ENCODE measurements around the gene C1orf35. TPM values are rescaled to one million over a fixed set of nuclear protein-coding genes. Genes with fewer than 3 reads are reported as not detected.

Gene C1orf35
- total and polyA plus RNA-seq, 9 of the 15 experiments (the other 6 are each of a cell fraction or from before 2014, with no cell fraction given): 3.2 to 48.7 (median 12.5) TPM

GRCh38 chr1:228118040-228118439 lies 14.9 kb upstream of the C1orf35 start:
- ATAC-seq (no peak), FAIRE-seq (no peak), DNase-seq (ENCODE audit: extremely low read depth in 1 of 4, low spot score in 3 of 4) (no peak)
- in situ Hi-C loops (cut with MboI) (no loop called here), intact Hi-C loops (cut with micrococcal nuclease) (no loop called here)
- Histone ChIP-seq H3K36me3 (ENCODE audit: control insufficient read depth, insufficient read depth, low read length) (no peaks in the 10 kb centered on the region), H3K27ac (ENCODE audit: extremely low read depth, low read depth, low read length) (no peak overlapping the region), H3K9me3 (replicated peaks; ENCODE audit: control insufficient read depth, insufficient read depth, low read depth, low read length) (no peaks in the 10 kb centered on the region), H2AFZ (ENCODE audit: low read depth, low read length) (no peak overlapping the region), H3K9ac (ENCODE audit: insufficient read depth in 1 of 2, low read depth in 2 of 2, low read length in 2 of 2) (no peak overlapping the region), H3K4me1 (replicated peaks in 1 of 2; ENCODE audit: control insufficient read depth in 2 of 2, insufficient read depth in 2 of 2, low read length in 2 of 2) (peaks cover 0 to 3% of the 10 kb centered on the region in 2 experiments; a peak in 2 of 5 replicates), H3K4me2 (ENCODE audit: insufficient read depth, low read length) (no peak overlapping the region), H3K79me2 (ENCODE audit: control insufficient read depth, insufficient read depth, low read length) (no peaks in the 10 kb centered on the region), H4K20me1 (replicated peaks; ENCODE audit: control insufficient read depth, insufficient read depth, low read length) (no peaks in the 10 kb centered on the region), H3K9me1 (ENCODE audit: control insufficient read depth, insufficient read depth, low read length) (no peaks in the 10 kb centered on the region), H3K27me3 (ENCODE audit: control insufficient read depth in 2 of 2, insufficient read depth in 2 of 2, low read length in 2 of 2) (no peaks in the 10 kb centered on the region), H3K4me3 (no peak overlapping the region)
- whole genome bisulfite sequencing (ENCODE audit: insufficient coverage, low coverage, missing lambda C conversion rate): 32% methylated on average over 2 of the region's 2 CpGs
- ChIA-PET CTCF (ENCODE audit: low intra/inter-chr PET ratio) (no interaction called here), POLR2A (interaction anchor here (0.6 to 1.2 kb wide), 3 partner anchors 26 to 307 kb away, joined by 3 read pairs; a partner anchor contains a TSS)
- no TSS peak for BruUV-seq (replicated peaks)
- peak; percentile 79 for TF ChIP-seq ZFP36 (IDR thresholded peaks at IDR 0.05; ENCODE audit: low read depth, low read length, partially characterized antibody)
- TF ChIP-seq CBX3 (IDR thresholded peaks at IDR 0.05; ENCODE audit: borderline replicate concordance in 1 of 2, low read length in 2 of 2): 0 out of 3 replicates have a peak, but pooled peaks of 1 of the 2 experiments have one; percentile 46
- TF ChIP-seq STAT5B (CRISPR knock-in tag; IDR thresholded peaks at IDR 0.05): no peak
- TF ChIP-seq POLR2H (tag; IDR thresholded peaks at IDR 0.05; ENCODE audit: low read depth): 0 out of 2 replicates have a peak, but pooled peaks have one; percentile 40

GRCh38 chr1:228117335-228117734 lies 14.2 kb upstream of the C1orf35 start:
- no TSS peak for BruUV-seq (replicated peaks)
- no peak for FAIRE-seq
- CTCF ChIA-PET (ENCODE audit: low intra/inter-chr PET ratio): interaction anchor here (0.7 kb wide), 1 partner anchor 10 kb away, joined by 3 read pairs; no protein-coding TSS in a partner anchor
- H3K36me3 ChIP-seq (ENCODE audit: control insufficient read depth, insufficient read depth, low read length): no peaks in the 10 kb centered on the region
- H3K9me1 ChIP-seq (ENCODE audit: control insufficient read depth, insufficient read depth, low read length): no peaks in the 10 kb centered on the region
- no peak for ATAC-seq
- POLR2A ChIA-PET: no interaction called here
- no peak overlapping the region for H3K9ac ChIP-seq (ENCODE audit: insufficient read depth in 1 of 2, low read depth in 2 of 2, low read length in 2 of 2)
- no peak overlapping the region for H2AFZ ChIP-seq (ENCODE audit: low read depth, low read length)
- H3K9me3 ChIP-seq (replicated peaks; ENCODE audit: control insufficient read depth, insufficient read depth, low read depth, low read length): no peaks in the 10 kb centered on the region
- H3K79me2 ChIP-seq (ENCODE audit: control insufficient read depth, insufficient read depth, low read length): no peaks in the 10 kb centered on the region
- no peak for DNase-seq (ENCODE audit: extremely low read depth in 1 of 4, low spot score in 3 of 4)
- 68% methylated on average over 4 of the region's 4 CpGs for WGBS (ENCODE audit: insufficient coverage, low coverage, missing lambda C conversion rate)
- no peaks in the 10 kb centered on the region for H3K27me3 ChIP-seq (ENCODE audit: control insufficient read depth in 2 of 2, insufficient read depth in 2 of 2, low read length in 2 of 2)
- no peak overlapping the region for H3K4me3 ChIP-seq
- no peak overlapping the region for H3K4me2 ChIP-seq (ENCODE audit: insufficient read depth, low read length)
- in situ Hi-C loops (cut with MboI): no loop called here
- H3K27ac ChIP-seq (ENCODE audit: extremely low read depth, low read depth, low read length): no peak overlapping the region
- H3K4me1 ChIP-seq (replicated peaks in 1 of 2; ENCODE audit: control insufficient read depth in 2 of 2, insufficient read depth in 2 of 2, low read length in 2 of 2): no peaks in the 10 kb centered on the region
- H4K20me1 ChIP-seq (replicated peaks; ENCODE audit: control insufficient read depth, insufficient read depth, low read length): no peaks in the 10 kb centered on the region
- intact Hi-C loops (cut with micrococcal nuclease): no loop called here
